K562 (cell line): ENCODE results near the gene FABP2. TPM values are rescaled to one million over a fixed set of nuclear protein-coding genes. Genes with fewer than 3 reads are reported as not detected.

Source experiments
- ATF2 ChIP-seq: sonication (generic); formaldehyde crosslinking; IDR thresholded peaks from 2 replicates; pipeline ENCODE4 v1.8.1; 2022; ENCODE audit warnings: missing genetic modification reagents
- COPS2 ChIP-seq: fragments of 450-650 bp; conservative IDR thresholded peaks from 2 replicates; pipeline ENCODE4 v1.6.1; 2016; ENCODE audit warnings: mild to moderate bottlenecking, moderate library complexity
- FOXA3 ChIP-seq, 2 experiments: fragments of 450-650 bp in 1 of 2; sonication (generic) in 1 of 2; formaldehyde crosslinking; IDR thresholded peaks in 1 of 2; conservative IDR thresholded peaks in 1 of 2; 2 replicates each; pipeline versions ENCODE4 v1.4.0 to v1.8.0; 2020 to 2022; ENCODE audit warnings: mild to moderate bottlenecking in 2 of 2, missing genetic modification reagents in 1 of 2
- FOXJ2 ChIP-seq: fragments of 200-800 bp; sonication (Bioruptor generic); IDR thresholded peaks from 2 replicates; pipeline ENCODE4 v1.6.1; 2016; ENCODE audit warnings: missing genetic modification characterization, missing compliant biosample characterization
- HMG20A ChIP-seq: fragments of 450-650 bp; formaldehyde crosslinking; conservative IDR thresholded peaks from 2 replicates; pipeline ENCODE4 v1.4.0; 2020; ENCODE audit warnings: mild to moderate bottlenecking, mixed read lengths
- HNRNPL ChIP-seq: fragments of 200-400 bp; formaldehyde crosslinking; IDR thresholded peaks from 2 replicates; pipeline ENCODE4 v1.6.1; 2017; ENCODE audit warnings: low read depth, mild to moderate bottlenecking, low read length
- IRF1 ChIP-seq: sonication (generic); formaldehyde crosslinking; IDR thresholded peaks from 2 replicates; pipeline ENCODE4 v1.8.0; 2022; ENCODE audit warnings: missing genetic modification reagents, mild to moderate bottlenecking, borderline replicate concordance
- JUN ChIP-seq, 2 experiments: sonication (generic) in 1 of 2; formaldehyde crosslinking in 1 of 2; IDR thresholded peaks; 2 replicates each; pipeline versions ENCODE4 v1.6.1 to v1.8.0; 2012 to 2022; ENCODE audit warnings: borderline replicate concordance in 2 of 2, mild to moderate bottlenecking in 2 of 2, improper control_type of control experiment in 1 of 2, low read depth in 1 of 2, low read length in 1 of 2, missing genetic modification reagents in 1 of 2
- KDM5B ChIP-seq: fragments of 200-600 bp; sonication (generic); IDR thresholded peaks from 2 replicates; pipeline ENCODE4 v1.6.1; 2012; ENCODE audit warnings: low read depth, mild to moderate bottlenecking, moderate library complexity, low read length, control low read depth, inconsistent platforms; ENCODE audit not compliant: insufficient replicate concordance
- MLX ChIP-seq, 2 experiments: fragments of 450-650 bp in 1 of 2; sonication (generic) in 1 of 2; formaldehyde crosslinking; conservative IDR thresholded peaks; 2 replicates each; pipeline versions ENCODE4 v1.4.0 to v1.8.1; 2020 to 2022; ENCODE audit warnings: mild to moderate bottlenecking in 1 of 2, missing genetic modification reagents in 1 of 2
- MTA3 ChIP-seq: fragments of 450-650 bp; formaldehyde crosslinking; IDR thresholded peaks from 2 replicates; pipeline ENCODE4 v1.6.1; 2017; ENCODE audit warnings: mild to moderate bottlenecking, borderline replicate concordance
- NFIC ChIP-seq: fragments of 450-650 bp; IDR thresholded peaks from 2 replicates; pipeline ENCODE4 v1.6.1; 2017; ENCODE audit warnings: mild to moderate bottlenecking, inconsistent platforms
- PCBP1 ChIP-seq: fragments of 200-400 bp; formaldehyde crosslinking; IDR thresholded peaks from 2 replicates; pipeline ENCODE4 v1.6.1; 2018; ENCODE audit warnings: mild to moderate bottlenecking, low read depth, low read length; ENCODE audit not compliant: poor library complexity, severe bottlenecking
- POLR2A ChIP-seq: fragments of 450-650 bp; conservative IDR thresholded peaks from 2 replicates; pipeline ENCODE4 v1.6.1; 2016
- POLR2B ChIP-seq: fragments of 450-650 bp; IDR thresholded peaks from 2 replicates; pipeline ENCODE4 v1.6.1; 2018; ENCODE audit warnings: low read depth; ENCODE audit not compliant: partially characterized antibody
- SIN3B ChIP-seq: fragments of 450-650 bp; IDR thresholded peaks from 2 replicates; pipeline ENCODE4 v1.6.1; 2017; ENCODE audit warnings: low read depth, mild to moderate bottlenecking, moderate library complexity
- STAT5B ChIP-seq: fragments of 250-450 bp; sonication (Bioruptor Pico); IDR thresholded peaks from 2 replicates; pipeline ENCODE4 v1.8.0; 2021; ENCODE audit warnings: mild to moderate bottlenecking, inconsistent platforms
- ZNF121 ChIP-seq: sonication (generic); formaldehyde crosslinking; conservative IDR thresholded peaks from 2 replicates; pipeline ENCODE4 v1.8.0; 2022; ENCODE audit warnings: missing genetic modification reagents
- ZNF766 ChIP-seq: fragments of 200-800 bp; sonication (Bioruptor generic); conservative IDR thresholded peaks from 2 replicates; pipeline ENCODE4 v1.6.1; 2016; ENCODE audit warnings: missing genetic modification characterization, missing compliant biosample characterization
- polyA plus RNA-seq, 8 experiments: library from polyadenylated mRNA; depleted of rRNA in 4 of 8; stranded (reverse) in 5 of 8; unstranded in 3 of 8; fragments of >200 nt; fragmentation: Nextera tagmentation in 2 of 8; fragmentation: Illumina TruSeq in 1 of 8; extraction: Ambion mirVana in 2 of 8; extraction: Trizol in 1 of 8; gene quantifications; 2 replicates each; pipeline versions ENCODE4 v1.2.1 to v1.2.3, GENCODE V29; 2011 to 2014; ENCODE audit warnings: inconsistent platforms in 1 of 8, missing spikeins in 1 of 8
- total RNA-seq, 7 experiments: library from RNA; depleted of rRNA in 6 of 7; stranded (reverse); fragments of >200 nt in 6 of 7; fragmentation: Illumina TruSeq in 2 of 7; extraction: Trizol in 2 of 7; gene quantifications; 2 replicates each; pipeline versions ENCODE4 v1.2.1 to v1.2.3, GENCODE V29; 2011 to 2021; ENCODE audit warnings: low replicate concordance in 1 of 7
- TF ChIP-seq, protein P1 (sequence below), 2 experiments: IDR thresholded peaks; 2 replicates each; pipeline ENCODE4 v1.6.1; 2011; ENCODE audit warnings: borderline replicate concordance in 1 of 2, control low read depth in 1 of 2, low read depth in 1 of 2, low read length in 1 of 2, mild to moderate bottlenecking in 1 of 2, mixed read lengths in 1 of 2, moderate library complexity in 1 of 2; ENCODE audit not compliant: insufficient read depth in 1 of 2, insufficient read length in 1 of 2, poor library complexity in 1 of 2, severe bottlenecking in 1 of 2; ENCODE audit errors: extremely low read depth in 1 of 2
- TF ChIP-seq, protein P2 (sequence below): sonication (generic); formaldehyde crosslinking; IDR thresholded peaks from 2 replicates; pipeline ENCODE4 v1.9.0; 2022; ENCODE audit warnings: mild to moderate bottlenecking, missing genetic modification reagents

FABP2 gene
- total and polyA plus RNA-seq, 9 of the 15 experiments (the other 6 are each of a cell fraction or from before 2014, with no cell fraction given) = not detected

GRCh38 chr4:119300101-119300978 lies 21.6 kb downstream of the FABP2 start (continued):
- TF ChIP-seq, protein P1, sequence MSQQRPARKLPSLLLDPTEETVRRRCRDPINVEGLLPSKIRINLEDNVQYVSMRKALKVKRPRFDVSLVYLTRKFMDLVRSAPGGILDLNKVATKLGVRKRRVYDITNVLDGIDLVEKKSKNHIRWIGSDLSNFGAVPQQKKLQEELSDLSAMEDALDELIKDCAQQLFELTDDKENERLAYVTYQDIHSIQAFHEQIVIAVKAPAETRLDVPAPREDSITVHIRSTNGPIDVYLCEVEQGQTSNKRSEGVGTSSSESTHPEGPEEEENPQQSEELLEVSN (IDR thresholded peaks at IDR 0.05; ENCODE audit: borderline replicate concordance in 1 of 2, extremely low read depth in 1 of 2, insufficient read depth in 1 of 2, insufficient read length in 1 of 2, low read depth in 1 of 2, low read length in 1 of 2, poor library complexity in 1 of 2, severe bottlenecking in 1 of 2) = peak; percentile 82 to 87
- TF ChIP-seq KDM5B = peak; percentile 82
- peak; percentile 29; the same call in 1 of the 2 replicates for TF ChIP-seq NFIC
- peak; percentile 86 for TF ChIP-seq POLR2A
- peak; percentile 57; the same call in 1 of the 2 replicates for TF ChIP-seq SIN3B
- TF ChIP-seq ATF2 (CRISPR knock-in tag) = no peak
- no peak for TF ChIP-seq FOXA3 (CRISPR knock-in tag; conservative IDR thresholded peaks at IDR 0.05 in 1 of 2, IDR thresholded peaks at IDR 0.05 in 1 of 2)
- 0 out of 2 replicates have a peak, but pooled peaks have one; percentile 41 for TF ChIP-seq MTA3
- peak; percentile 71 for TF ChIP-seq POLR2B
- no peak for TF ChIP-seq MLX (CRISPR knock-in tag; conservative IDR thresholded peaks at IDR 0.05)
- TF ChIP-seq PCBP1 = no peak
- TF ChIP-seq STAT5B (CRISPR knock-in tag) = no peak
- TF ChIP-seq, protein P2, sequence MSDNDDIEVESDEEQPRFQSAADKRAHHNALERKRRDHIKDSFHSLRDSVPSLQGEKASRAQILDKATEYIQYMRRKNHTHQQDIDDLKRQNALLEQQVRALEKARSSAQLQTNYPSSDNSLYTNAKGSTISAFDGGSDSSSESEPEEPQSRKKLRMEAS (CRISPR knock-in tag) = peak; percentile 85
- no peak for TF ChIP-seq ZNF766 (CRISPR knock-in tag)
- TF ChIP-seq ZNF121 (CRISPR knock-in tag) = no peak
- TF ChIP-seq FOXJ2 = peak; percentile 99
- TF ChIP-seq HMG20A (CRISPR knock-in tag) = no peak
- peak; percentile 74; the same call in 1 of the 2 replicates for TF ChIP-seq IRF1 (CRISPR knock-in tag)
- no peak for TF ChIP-seq COPS2
- no peak for TF ChIP-seq JUN (IDR thresholded peaks at IDR 0.05; ENCODE audit: borderline replicate concordance, low read depth, low read length)
- TF ChIP-seq JUN (CRISPR knock-in tag; IDR thresholded peaks at IDR 0.05; ENCODE audit: borderline replicate concordance) = no peak; the same call in 1 of the 2 replicates
- TF ChIP-seq HNRNPL = no peak
